ENCODE data around the gene CLIP1.

- TF ChIP-seq CTCF (IDR thresholded peaks at IDR 0.05) (no peak), POLR2A (IDR thresholded peaks at IDR 0.05) (no peak), POLR2AphosphoS5 (IDR thresholded peaks at IDR 0.05; ENCODE audit: insufficient read depth in 1 of 2, low read depth in 1 of 2) (no peak)
These were observed 99.0 kb downstream of the CLIP1 start for GRCh38 chr12:122323311-122324019.

All from vagina (tissue), 2 donors.